HCT116 (cell line): ENCODE results near the gene BFAR. TPM values are rescaled to one million over a fixed set of nuclear protein-coding genes. Genes with fewer than 3 reads are reported as not detected.

ENCODE experiments used
- ATAC-seq: fragments of 200-7000 bp; cut with Tn5 transposase; 2 replicates; pipeline ENCODE4 v1.9.1; 2020; ENCODE audit warnings: mild to moderate bottlenecking, moderate library complexity
- Bru-seq: library from RNA; stranded (reverse); fragments of 400-500 nt; gene quantifications from one replicate; lab custom pipeline; 2021; lab: Mats Ljungman, UMichigan
- BruChase-seq, 2 experiments: library from RNA; stranded (reverse); fragments of 400-500 nt; gene quantifications; one replicate each; lab custom pipeline; 2021; lab: Mats Ljungman, UMichigan
- BruUV-seq: library from RNA; stranded (reverse); fragments of 400-500 nt; replicated peaks from 2 replicates; lab custom pipeline; 2021; lab: Mats Ljungman, UMichigan
- CTCF ChIA-PET: fragments of 300-600 bp; sonication (Branson Sonifier 250); formaldehyde crosslinking; loops from one replicate; lab custom pipeline; 2021; ENCODE audit warnings: antibody characterized with exemption; lab: Charles Lee
- POLR2A ChIA-PET: fragments of 300-600, 350-600 bp; sonication (Branson Sonifier 250); formaldehyde crosslinking; loops from one replicate; lab custom pipeline; 2021; ENCODE audit warnings: antibody characterized with exemption; lab: Charles Lee
- RAD21 ChIA-PET, 2 experiments: fragments of 300-600 bp; sonication (Branson Sonifier 250); formaldehyde crosslinking; loops; one replicate each; lab custom pipeline; 2023; ENCODE audit warnings: low total read pairs in 2 of 2; ENCODE audit not compliant: uncharacterized antibody in 2 of 2, unreplicated experiment in 2 of 2, low non-redundant PET in 1 of 2; lab: Charles Lee
- DNase-seq: peaks from one replicate; pipeline ENCODE4 v3.0.0-alpha.2; 2010; ENCODE audit warnings: low read depth, low spot score
- H2AFZ ChIP-seq: fragments of 200-600 bp; shearing (Covaris generic), sonication (generic); 2 replicates; pipeline ENCODE4 v1.6.1; 2017; ENCODE audit warnings: low read depth, mixed run types, mixed read lengths, antibody characterized with exemption, low read length; ENCODE audit not compliant: poor library complexity, severe bottlenecking
- H3K27ac ChIP-seq: 2 replicates; pipeline ENCODE4 v1.5.1; 2012; ENCODE audit warnings: low read depth, low read length
- H3K27me3 ChIP-seq: fragments of 200-600 bp; sonication (generic); 2 replicates; pipeline ENCODE4 v1.6.1; 2016; ENCODE audit warnings: mixed run types, low read length, mixed read lengths; ENCODE audit not compliant: insufficient read depth
- H3K36me3 ChIP-seq, 2 experiments: fragments of 200-500 bp in 1 of 2; fragments of 200-600 bp in 1 of 2; sonication (Bioruptor generic) in 1 of 2; sonication (generic) in 1 of 2; 2 replicates each; pipeline versions ENCODE4 v1.5.1 to v1.6.1; 2014 to 2016; ENCODE audit warnings: low read length in 2 of 2, inconsistent platforms in 1 of 2, mixed read lengths in 1 of 2, mixed run types in 1 of 2; ENCODE audit not compliant: insufficient read depth in 2 of 2, control insufficient read depth in 1 of 2
- H3K4me1 ChIP-seq, 2 experiments: fragments of 200-600 bp in 1 of 2; sonication (generic) in 1 of 2; 2 replicates each; pipeline versions ENCODE4 v1.5.1 to v1.6.1; 2012 to 2017; ENCODE audit warnings: low read length in 2 of 2, inconsistent platforms in 1 of 2, mild to moderate bottlenecking in 1 of 2, mixed read lengths in 1 of 2, mixed run types in 1 of 2, moderate library complexity in 1 of 2; ENCODE audit not compliant: insufficient read depth in 2 of 2, control insufficient read depth in 1 of 2
- H3K4me2 ChIP-seq: fragments of 200-600 bp; sonication (generic); 2 replicates; pipeline ENCODE4 v1.6.1; 2017; ENCODE audit warnings: mixed run types, low read length, mixed read lengths
- H3K4me3 ChIP-seq, 2 experiments: fragments of 200-600 bp in 1 of 2; sonication (generic) in 1 of 2; replicated peaks in 1 of 2; 2 replicates each; pipeline ENCODE4 v1.5.1; 2011 to 2016; ENCODE audit warnings: low read length in 2 of 2, control low read depth in 1 of 2, low read depth in 1 of 2, mild to moderate bottlenecking in 1 of 2, mixed read lengths in 1 of 2, mixed run types in 1 of 2
- H3K79me2 ChIP-seq: fragments of 200-600 bp; sonication (generic); 2 replicates; pipeline ENCODE4 v1.6.1; 2017; ENCODE audit warnings: mild to moderate bottlenecking, mixed run types, low read length, moderate library complexity, mixed read lengths; ENCODE audit not compliant: insufficient read depth
- H3K9ac ChIP-seq: fragments of 200-600 bp; sonication (generic); 2 replicates; pipeline ENCODE4 v1.6.1; 2016; ENCODE audit warnings: low read length, mixed read lengths
- H3K9me2 ChIP-seq: fragments of 200-600 bp; sonication (generic), shearing (Covaris generic); 2 replicates; pipeline ENCODE4 v1.6.1; 2017; ENCODE audit warnings: mixed run types, mild to moderate bottlenecking, moderate library complexity; ENCODE audit not compliant: insufficient read depth
- H3K9me3 ChIP-seq, 2 experiments: fragments of 200-500 bp in 1 of 2; fragments of 200-600 bp in 1 of 2; sonication (Bioruptor generic) in 1 of 2; sonication (generic) in 1 of 2; 2 replicates each; pipeline ENCODE4 v1.6.1; 2014 to 2017; ENCODE audit warnings: low read length in 2 of 2, mixed read lengths in 2 of 2, inconsistent platforms in 1 of 2, low read depth in 1 of 2, mild to moderate bottlenecking in 1 of 2, mixed run types in 1 of 2, moderate library complexity in 1 of 2; ENCODE audit not compliant: control insufficient read depth in 1 of 2, insufficient read depth in 1 of 2
- H4K20me1 ChIP-seq: fragments of 200-600 bp; sonication (generic), shearing (Covaris generic); 2 replicates; pipeline ENCODE4 v1.6.1; 2017; ENCODE audit warnings: mixed run types, mild to moderate bottlenecking, moderate library complexity; ENCODE audit not compliant: insufficient read depth
- CBX3 ChIP-seq: IDR thresholded peaks from 2 replicates; pipeline ENCODE4 v1.6.1; 2012; ENCODE audit warnings: low read depth
- CEBPB ChIP-seq: IDR thresholded peaks from 2 replicates; pipeline ENCODE4 v1.6.1; 2012; ENCODE audit warnings: low read depth
- EGR1 ChIP-seq: IDR thresholded peaks from 2 replicates; pipeline ENCODE4 v1.6.1; 2012; ENCODE audit warnings: low read depth
- ELF1 ChIP-seq: IDR thresholded peaks from 2 replicates; pipeline ENCODE4 v1.6.1; 2012; ENCODE audit warnings: low read depth, borderline replicate concordance
- EZH2 ChIP-seq: fragments of 200-600 bp; sonication (generic); IDR thresholded peaks from 2 replicates; pipeline ENCODE4 v1.6.1; 2017; ENCODE audit warnings: antibody characterized with exemption, mixed run types
- EZH2phosphoT487 ChIP-seq: fragments of 200-600 bp; IDR thresholded peaks from 2 replicates; pipeline ENCODE4 v1.6.1; 2018; ENCODE audit warnings: antibody characterized with exemption, borderline replicate concordance
- FOSL1 ChIP-seq: IDR thresholded peaks from 2 replicates; pipeline ENCODE4 v1.6.1; 2012; ENCODE audit warnings: low read depth
- JUND ChIP-seq: IDR thresholded peaks from 2 replicates; pipeline ENCODE4 v1.6.1; 2012
- POLR2A ChIP-seq: IDR thresholded peaks from 2 replicates; pipeline ENCODE4 v1.7.0; 2011; ENCODE audit warnings: borderline replicate concordance; ENCODE audit not compliant: insufficient read depth, insufficient read length; ENCODE audit errors: extremely low read depth
- POLR2AphosphoS5 ChIP-seq: IDR thresholded peaks from 2 replicates; pipeline ENCODE4 v1.6.1; 2011; ENCODE audit warnings: mild to moderate bottlenecking, low read depth, low read length, moderate library complexity
- RAD21 ChIP-seq: IDR thresholded peaks from 2 replicates; pipeline ENCODE4 v1.6.1; 2012; ENCODE audit warnings: low read depth, mild to moderate bottlenecking
- SIN3A ChIP-seq: IDR thresholded peaks from 2 replicates; pipeline ENCODE4 v1.6.1; 2012; ENCODE audit warnings: low read depth
- SP1 ChIP-seq: IDR thresholded peaks from 2 replicates; pipeline ENCODE4 v1.6.1; 2012; ENCODE audit warnings: low read depth
- SRF ChIP-seq: IDR thresholded peaks from 2 replicates; pipeline ENCODE4 v1.6.1; 2012; ENCODE audit warnings: low read depth
- TCF7L2 ChIP-seq: IDR thresholded peaks from 2 replicates; pipeline ENCODE4 v1.7.0; 2011; ENCODE audit warnings: borderline replicate concordance, inconsistent platforms; ENCODE audit not compliant: insufficient read depth, insufficient read length; ENCODE audit errors: extremely low read depth
- YY1 ChIP-seq: IDR thresholded peaks from 2 replicates; pipeline ENCODE4 v1.6.1; 2011; ENCODE audit warnings: low read length, low read depth, moderate library complexity, mild to moderate bottlenecking; ENCODE audit not compliant: insufficient replicate concordance; ENCODE audit errors: extremely low read depth
- ZNF274 ChIP-seq: fragments of 200-500 bp; sonication (Bioruptor generic); IDR thresholded peaks from 2 replicates; pipeline ENCODE4 v1.6.1; 2014; ENCODE audit warnings: mild to moderate bottlenecking, low read depth, low read length, inconsistent platforms
- intact Hi-C: fragments of 100-400 bp; cut with micrococcal nuclease; formaldehyde crosslinking; loops from 2 replicates; pipeline ENCODE4 v1.10.0; 2022
- long read RNA-seq: library from polyadenylated mRNA; unstranded; transcript quantifications from one replicate; pipeline ENCODE4 v2.0.0, GENCODE V29; 2021; ENCODE audit not compliant: unreplicated experiment
- polyA plus RNA-seq: library from polyadenylated mRNA; unstranded; fragments of >200 nt; gene quantifications from 2 replicates; pipeline ENCODE4 v1.2.1, GENCODE V29; 2012; ENCODE audit warnings: missing spikeins
- total RNA-seq: library from RNA; stranded (reverse); gene quantifications from one replicate; pipeline ENCODE4 v1.2.1, GENCODE V29; 2021; ENCODE audit not compliant: unreplicated experiment
- TF ChIP-seq, protein P1 (sequence below): IDR thresholded peaks from 2 replicates; pipeline ENCODE4 v1.6.1; 2011; ENCODE audit warnings: mild to moderate bottlenecking, low read length, moderate library complexity; ENCODE audit not compliant: insufficient replicate concordance; ENCODE audit errors: extremely low read depth
- TF ChIP-seq, protein P2 (sequence below): IDR thresholded peaks from 2 replicates; pipeline ENCODE4 v1.6.1; 2012
- TF ChIP-seq, protein P3 (sequence below): IDR thresholded peaks from 2 replicates; pipeline ENCODE4 v1.6.1; 2012

Gene BFAR, protein sequence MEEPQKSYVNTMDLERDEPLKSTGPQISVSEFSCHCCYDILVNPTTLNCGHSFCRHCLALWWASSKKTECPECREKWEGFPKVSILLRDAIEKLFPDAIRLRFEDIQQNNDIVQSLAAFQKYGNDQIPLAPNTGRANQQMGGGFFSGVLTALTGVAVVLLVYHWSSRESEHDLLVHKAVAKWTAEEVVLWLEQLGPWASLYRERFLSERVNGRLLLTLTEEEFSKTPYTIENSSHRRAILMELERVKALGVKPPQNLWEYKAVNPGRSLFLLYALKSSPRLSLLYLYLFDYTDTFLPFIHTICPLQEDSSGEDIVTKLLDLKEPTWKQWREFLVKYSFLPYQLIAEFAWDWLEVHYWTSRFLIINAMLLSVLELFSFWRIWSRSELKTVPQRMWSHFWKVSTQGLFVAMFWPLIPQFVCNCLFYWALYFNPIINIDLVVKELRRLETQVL
- total RNA-seq (49.7 TPM), Bru-seq, nascent RNA (percentile 76 among the genes with signal in this experiment), BruChase-seq, experiment 1, labeled RNA remaining after a 6-hour chase (percentile 71 among the genes with signal in this experiment), BruChase-seq, experiment 2, labeled RNA remaining after a 2-hour chase (percentile 77 among the genes with signal in this experiment)
- polyA plus RNA-seq = 20.4 and 29.6 TPM in 2 replicates
- long read RNA-seq, transcript BFAR-203 (4 exons, 1,414 nt) = minor isoform, 7 of 62 reads
- long read RNA-seq, transcript BFAR-201 (8 exons, 3,039 nt) = major isoform, 34 of 62 reads
- long read RNA-seq, partial matches to known transcripts = 6 of 62 reads
- long read RNA-seq, other reads (novel, unspliced or antisense) = 13 of 62 reads

DNA sequence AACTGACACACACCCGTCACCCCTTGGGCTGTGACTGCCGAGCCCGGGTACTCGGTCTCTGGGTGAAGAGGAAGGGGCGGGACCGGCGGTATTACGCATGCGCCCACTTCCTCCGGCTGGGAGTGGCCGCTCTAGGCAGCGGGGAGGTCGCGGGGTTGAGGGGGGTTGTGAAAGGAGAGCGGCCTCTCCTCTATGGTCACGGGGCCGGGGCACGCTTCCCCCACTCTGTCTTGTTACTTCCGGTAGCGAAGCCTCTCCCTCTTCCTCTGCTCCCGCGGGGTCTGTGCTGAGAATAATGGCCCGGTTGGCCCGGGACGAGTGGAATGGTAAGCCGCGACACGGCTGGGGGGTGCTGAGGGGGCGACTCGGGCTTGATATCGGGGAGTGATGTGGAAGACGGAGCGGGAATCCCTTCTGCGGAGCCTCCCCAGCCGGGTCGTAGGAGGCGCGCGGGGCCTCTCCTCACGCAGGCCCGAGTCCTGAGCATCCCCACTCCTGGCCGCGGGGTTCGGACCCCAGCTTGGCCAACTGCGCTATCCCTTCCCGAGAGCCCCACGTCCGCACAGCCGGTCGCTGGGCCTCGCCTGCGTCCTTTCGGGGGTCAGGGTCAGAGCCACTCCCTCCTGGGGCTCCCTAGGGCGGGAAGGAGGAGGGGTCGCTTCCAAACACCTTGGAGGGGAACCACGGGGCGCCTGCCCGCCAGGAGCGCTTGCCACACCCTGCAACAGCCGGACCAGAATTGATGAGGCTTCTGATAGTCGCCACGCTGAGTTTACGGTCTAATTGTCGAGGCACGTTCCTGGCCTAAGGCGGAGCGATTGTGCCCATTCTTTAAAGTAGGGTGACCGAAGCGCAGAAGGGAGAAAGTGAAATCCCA is at the start of gene BFAR:
BFAR (plus strand) TSS at position 259 of the 877 bp plus-strand sequence. CDS start 11,396 bp downstream, outside the sequence.
- H3K9ac ChIP-seq = peak within 1 kb of the TSS; percentile 98
- no peaks in the 10 kb centered on the region for H3K27me3 ChIP-seq
- RAD21 ChIA-PET = no interaction called here
- H3K36me3 ChIP-seq = peaks cover 2 to 3% of the 10 kb centered on the region in 2 experiments
- no peak within 1 kb of the TSS for H2AFZ ChIP-seq
- DNase-seq = peak; percentile 89
- ATAC-seq = peak; percentile 76
- CTCF ChIA-PET = no interaction called here
- peaks cover 9% of the 10 kb centered on the region; the same call in 1 of the 2 replicates for H4K20me1 ChIP-seq
- BruUV-seq = TSS peak; percentile 68
- H3K27ac ChIP-seq = peak within 1 kb of the TSS; percentile 89
- peak within 1 kb of the TSS; percentile 75 to 97 for H3K4me3 ChIP-seq
- peaks cover 25 to 38% of the 10 kb centered on the region in 2 experiments for H3K4me1 ChIP-seq
- H3K9me3 ChIP-seq = no peaks in the 10 kb centered on the region
- peak within 1 kb of the TSS; percentile 81 for H3K4me2 ChIP-seq
- intact Hi-C loops = loop anchor here (5.0 kb wide), 1 partner anchor 331 kb away; no protein-coding TSS in a partner anchor
- POLR2A ChIA-PET = interaction anchor here (1.2 kb wide), 1 partner anchor 10 kb away, joined by 7 read pairs; no protein-coding TSS in a partner anchor
- H3K9me2 ChIP-seq = no peaks in the 10 kb centered on the region
- peaks cover 71% of the 10 kb centered on the region for H3K79me2 ChIP-seq
- TF ChIP-seq EZH2phosphoT487 = no peak
- no peak for TF ChIP-seq CEBPB
- TF ChIP-seq, protein P1, sequence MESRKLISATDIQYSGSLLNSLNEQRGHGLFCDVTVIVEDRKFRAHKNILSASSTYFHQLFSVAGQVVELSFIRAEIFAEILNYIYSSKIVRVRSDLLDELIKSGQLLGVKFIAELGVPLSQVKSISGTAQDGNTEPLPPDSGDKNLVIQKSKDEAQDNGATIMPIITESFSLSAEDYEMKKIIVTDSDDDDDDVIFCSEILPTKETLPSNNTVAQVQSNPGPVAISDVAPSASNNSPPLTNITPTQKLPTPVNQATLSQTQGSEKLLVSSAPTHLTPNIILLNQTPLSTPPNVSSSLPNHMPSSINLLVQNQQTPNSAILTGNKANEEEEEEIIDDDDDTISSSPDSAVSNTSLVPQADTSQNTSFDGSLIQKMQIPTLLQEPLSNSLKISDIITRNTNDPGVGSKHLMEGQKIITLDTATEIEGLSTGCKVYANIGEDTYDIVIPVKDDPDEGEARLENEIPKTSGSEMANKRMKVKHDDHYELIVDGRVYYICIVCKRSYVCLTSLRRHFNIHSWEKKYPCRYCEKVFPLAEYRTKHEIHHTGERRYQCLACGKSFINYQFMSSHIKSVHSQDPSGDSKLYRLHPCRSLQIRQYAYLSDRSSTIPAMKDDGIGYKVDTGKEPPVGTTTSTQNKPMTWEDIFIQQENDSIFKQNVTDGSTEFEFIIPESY = no peak
- TF ChIP-seq ELF1 = peak; percentile 62; the same call in 1 of the 2 replicates
- TF ChIP-seq POLR2AphosphoS5 = peak; percentile 100
- no peak for TF ChIP-seq POLR2A
- peak; percentile 86 for TF ChIP-seq SIN3A
- no peak for TF ChIP-seq CBX3
- no peak for TF ChIP-seq SRF
- TF ChIP-seq ZNF274 = no peak
- TF ChIP-seq RAD21 = no peak
- TF ChIP-seq TCF7L2 = no peak
- no peak for TF ChIP-seq FOSL1
- TF ChIP-seq, protein P2, sequence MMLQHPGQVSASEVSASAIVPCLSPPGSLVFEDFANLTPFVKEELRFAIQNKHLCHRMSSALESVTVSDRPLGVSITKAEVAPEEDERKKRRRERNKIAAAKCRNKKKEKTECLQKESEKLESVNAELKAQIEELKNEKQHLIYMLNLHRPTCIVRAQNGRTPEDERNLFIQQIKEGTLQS = no peak
- TF ChIP-seq SP1 = peak; percentile 60
- TF ChIP-seq, protein P3, sequence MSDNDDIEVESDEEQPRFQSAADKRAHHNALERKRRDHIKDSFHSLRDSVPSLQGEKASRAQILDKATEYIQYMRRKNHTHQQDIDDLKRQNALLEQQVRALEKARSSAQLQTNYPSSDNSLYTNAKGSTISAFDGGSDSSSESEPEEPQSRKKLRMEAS = peak; percentile 78
- TF ChIP-seq EGR1 = no peak
- no peak for TF ChIP-seq JUND
- peak; percentile 16 for TF ChIP-seq YY1
- TF ChIP-seq EZH2 = no peak
